ENCODE results near the gene GAS2L3. TPM values are rescaled to one million over a fixed set of nuclear protein-coding genes. Genes with fewer than 3 reads are reported as not detected.

GAS2L3 gene
- total and polyA plus RNA-seq, 12 donors: 0.43 to 5.6 (median 1.7) TPM

DNA sequence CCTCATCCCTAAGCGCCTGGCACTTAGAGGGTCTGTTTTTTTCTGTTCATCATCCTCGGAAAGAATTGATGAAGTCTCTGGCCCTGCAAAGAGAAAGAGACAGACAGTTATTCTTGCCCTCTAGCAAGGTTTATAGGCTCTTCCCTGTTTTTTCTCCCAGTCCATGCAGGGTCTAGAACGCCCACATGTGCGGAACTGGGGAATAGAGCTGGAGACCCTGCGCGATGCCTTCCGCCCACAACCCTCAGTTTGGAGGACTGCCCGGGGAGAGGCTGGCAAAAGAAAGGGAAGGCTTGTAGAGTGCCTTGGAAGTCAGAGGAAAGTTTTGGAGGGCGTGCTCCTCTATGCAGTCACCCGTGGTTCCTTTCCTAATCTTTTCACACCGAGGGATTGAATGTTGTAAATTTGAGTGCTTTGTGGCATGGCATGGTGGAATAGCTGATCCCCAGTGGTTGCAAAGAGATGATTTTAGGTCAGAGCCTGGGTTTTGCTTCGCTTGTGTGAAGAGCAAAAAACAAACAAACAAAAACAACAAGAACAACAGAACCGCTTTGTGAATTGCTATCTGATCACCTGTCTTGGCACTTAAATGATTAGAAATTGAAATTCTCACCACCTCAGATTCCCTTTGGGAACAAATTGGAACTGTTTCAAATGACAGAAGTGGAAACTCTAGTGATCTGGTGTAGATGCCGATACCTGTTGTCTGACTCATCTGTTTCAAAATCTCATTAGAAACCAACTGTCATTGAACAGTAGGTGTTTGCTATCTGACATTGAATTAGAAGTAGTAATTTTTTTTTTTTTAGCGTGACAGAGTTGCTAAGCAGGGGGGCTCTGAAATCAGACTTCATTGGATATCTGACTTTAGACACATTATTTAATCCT is 947 bp downstream of the GAS2L3 start:
- Histone ChIP-seq H3K9me3 (no peaks in the 10 kb centered on the region), H3K27ac (peak overlapping the region in 7 of 10 donors; percentile 41 to 88 (median 70)), H3K27me3 (peaks cover 0 to 5% (median 0%) of the 10 kb centered on the region in 7 donors), H3K36me3 (peaks cover 0 to 5% (median 0%) of the 10 kb centered on the region in 9 donors), H3K4me3 (peak overlapping the region; percentile 55 to 79 (median 65)), H3K4me1 (peaks cover 0 to 31% (median 17%) of the 10 kb centered on the region in 9 donors)
- WGBS, 2 donors: 10% methylated on average over 15 of the region's 15 CpGs
- intact Hi-C loops (cut with DNase I): loop anchor here in 2 of 10 donors (10.0 kb wide), 2 partner anchors 160 to 310 kb away; partner anchors contain the start of genes DEPDC4 (in 1 of the 2) and SCYL2 (in 1 of the 2)
- DNase-seq (peak; percentile 15 to 16), ATAC-seq (peak; percentile 9 to 49 (median 32))
- TF ChIP-seq, protein P1, sequence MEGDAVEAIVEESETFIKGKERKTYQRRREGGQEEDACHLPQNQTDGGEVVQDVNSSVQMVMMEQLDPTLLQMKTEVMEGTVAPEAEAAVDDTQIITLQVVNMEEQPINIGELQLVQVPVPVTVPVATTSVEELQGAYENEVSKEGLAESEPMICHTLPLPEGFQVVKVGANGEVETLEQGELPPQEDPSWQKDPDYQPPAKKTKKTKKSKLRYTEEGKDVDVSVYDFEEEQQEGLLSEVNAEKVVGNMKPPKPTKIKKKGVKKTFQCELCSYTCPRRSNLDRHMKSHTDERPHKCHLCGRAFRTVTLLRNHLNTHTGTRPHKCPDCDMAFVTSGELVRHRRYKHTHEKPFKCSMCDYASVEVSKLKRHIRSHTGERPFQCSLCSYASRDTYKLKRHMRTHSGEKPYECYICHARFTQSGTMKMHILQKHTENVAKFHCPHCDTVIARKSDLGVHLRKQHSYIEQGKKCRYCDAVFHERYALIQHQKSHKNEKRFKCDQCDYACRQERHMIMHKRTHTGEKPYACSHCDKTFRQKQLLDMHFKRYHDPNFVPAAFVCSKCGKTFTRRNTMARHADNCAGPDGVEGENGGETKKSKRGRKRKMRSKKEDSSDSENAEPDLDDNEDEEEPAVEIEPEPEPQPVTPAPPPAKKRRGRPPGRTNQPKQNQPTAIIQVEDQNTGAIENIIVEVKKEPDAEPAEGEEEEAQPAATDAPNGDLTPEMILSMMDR (IDR thresholded peaks at IDR 0.05): no peak

DNA sequence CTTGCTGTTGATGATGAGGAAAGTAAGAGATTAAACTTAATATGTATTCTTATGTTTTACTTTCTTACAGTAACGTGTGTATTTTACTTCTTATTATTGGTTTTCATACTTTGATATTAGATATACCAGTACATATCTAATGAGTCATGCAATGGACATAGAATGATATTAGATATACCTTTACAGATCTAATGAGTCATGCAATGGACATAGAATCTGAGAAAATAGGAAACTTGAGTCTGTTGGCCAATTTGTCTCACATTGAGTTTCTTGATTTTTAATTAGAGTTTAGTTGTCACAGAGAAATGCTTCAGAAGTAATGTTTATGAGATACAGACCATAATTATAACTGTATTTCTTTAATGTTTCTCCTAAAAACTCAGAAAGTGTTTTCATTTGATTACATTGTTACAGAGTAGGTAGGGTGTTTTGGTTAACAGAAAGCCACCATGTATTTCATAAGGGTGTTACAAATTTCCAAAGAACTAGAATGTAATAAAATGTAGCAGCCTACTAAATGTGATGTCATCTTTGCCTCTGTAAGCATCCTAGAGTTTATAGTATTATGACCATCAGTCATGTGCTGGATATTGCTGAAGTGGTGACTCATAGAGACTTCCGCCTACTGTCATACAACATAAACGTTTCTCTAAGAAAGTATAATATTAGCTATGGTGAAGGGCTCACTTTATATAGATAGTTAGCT is 3.0 kb downstream of the GAS2L3 start:
- peaks cover 0 to 31% (median 17%) of the 10 kb centered on the region in 9 donors for H3K4me1 ChIP-seq
- H3K27ac ChIP-seq: no peak overlapping the region
- WGBS, 2 donors: 68 to 72% methylated on average over 3 of the region's 3 CpGs
- H3K9me3 ChIP-seq: peaks cover 0 to 1% (median 0%) of the 10 kb centered on the region in 11 donors
- peaks cover 0 to 5% (median 0%) of the 10 kb centered on the region in 7 donors for H3K27me3 ChIP-seq
- peaks cover 0 to 5% (median 0%) of the 10 kb centered on the region in 9 donors for H3K36me3 ChIP-seq
- no peak overlapping the region for H3K4me3 ChIP-seq
- ATAC-seq: no peak
- intact Hi-C loops (cut with DNase I): loop anchor here in 2 of 10 donors (10.0 kb wide), 2 partner anchors 158 to 312 kb away; partner anchors contain the start of genes DEPDC4 (in 1 of the 2) and SCYL2 (in 1 of the 2)
- TF ChIP-seq, protein P1 (IDR thresholded peaks at IDR 0.05): no peak
- DNase-seq: no peak

DNA sequence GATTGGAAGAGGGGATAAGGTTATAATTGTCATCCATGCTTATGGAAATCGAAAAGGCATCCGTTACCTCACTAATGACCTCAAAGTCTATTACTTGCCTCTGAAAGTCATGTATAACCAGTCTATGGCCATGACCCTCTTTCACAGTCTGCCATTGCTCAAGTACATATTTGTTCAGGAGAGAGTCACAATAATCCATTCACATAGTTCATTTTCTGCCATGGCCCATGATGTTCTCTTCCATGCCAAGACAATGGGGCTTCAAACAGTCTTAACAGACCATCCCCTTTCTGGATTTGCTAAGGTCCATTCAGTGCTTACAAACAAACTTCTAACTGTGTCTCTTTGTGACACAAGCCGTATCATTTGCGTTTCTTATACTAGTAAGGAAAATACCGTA is 5.4 kb downstream of the GAS2L3 start:
- 89 to 94% methylated on average over 5 of the region's 5 CpGs for WGBS, 2 donors
- TF ChIP-seq, protein P1 (IDR thresholded peaks at IDR 0.05): no peak
- ATAC-seq (no peak), DNase-seq (no peak)
- intact Hi-C loops (cut with DNase I): loop anchor here in 2 of 10 donors (10.0 kb wide), 2 partner anchors 156 to 314 kb away; partner anchors contain the start of genes DEPDC4 (in 1 of the 2) and SCYL2 (in 1 of the 2)
- Histone ChIP-seq H3K27ac (no peak overlapping the region), H3K36me3 (peaks cover 0 to 5% (median 0%) of the 10 kb centered on the region in 9 donors), H3K4me3 (no peak overlapping the region), H3K27me3 (peaks cover 0 to 5% (median 0%) of the 10 kb centered on the region in 7 donors), H3K9me3 (peaks cover 0 to 17% (median 0%) of the 10 kb centered on the region in 11 donors), H3K4me1 (peaks cover 0 to 20% (median 10%) of the 10 kb centered on the region in 9 donors)

DNA sequence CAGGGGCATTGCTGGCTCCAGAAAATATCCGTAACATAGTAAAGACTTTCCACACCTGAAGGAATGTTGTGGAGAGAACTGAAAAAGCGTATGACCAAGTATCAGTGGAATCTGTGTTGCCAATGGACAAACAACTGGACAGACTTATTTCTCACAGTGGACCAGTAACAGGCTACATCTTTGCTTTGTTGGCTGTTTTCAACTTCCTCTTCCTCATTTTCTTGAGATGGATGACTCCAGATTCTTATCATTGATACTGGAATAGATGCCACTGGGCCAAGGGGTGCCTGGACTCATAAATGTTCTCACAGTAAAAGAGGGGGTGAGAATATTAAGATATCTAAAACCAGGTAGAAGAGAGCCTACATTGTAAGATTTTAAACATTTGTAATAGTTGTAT is 6.4 kb downstream of the GAS2L3 start:
- ATAC-seq: no peak
- Histone ChIP-seq H3K9me3 (peaks cover 0 to 17% (median 0%) of the 10 kb centered on the region in 11 donors), H3K4me3 (no peak overlapping the region), H3K27me3 (peaks cover 0 to 2% (median 0%) of the 10 kb centered on the region in 7 donors), H3K4me1 (peaks cover 0 to 11% (median 2%) of the 10 kb centered on the region in 9 donors), H3K27ac (no peak overlapping the region), H3K36me3 (peaks cover 0 to 5% (median 0%) of the 10 kb centered on the region in 9 donors)
- WGBS, 2 donors: 51 to 52% methylated on average over 2 of the region's 2 CpGs
- DNase-seq: no peak
- intact Hi-C loops (cut with DNase I): loop anchor here in 2 of 10 donors (10.0 kb wide), 2 partner anchors 155 to 315 kb away; partner anchors contain the start of genes DEPDC4 (in 1 of the 2) and SCYL2 (in 1 of the 2)
- TF ChIP-seq, protein P1 (IDR thresholded peaks at IDR 0.05): no peak
